ENCODE data around the gene CCDC34. TPM values are rescaled to one million over a fixed set of nuclear protein-coding genes. Genes with fewer than 3 reads are reported as not detected.

CCDC34 gene
- total RNA-seq, 1 experiment from 2014 or later: 18.7 TPM

DNA sequence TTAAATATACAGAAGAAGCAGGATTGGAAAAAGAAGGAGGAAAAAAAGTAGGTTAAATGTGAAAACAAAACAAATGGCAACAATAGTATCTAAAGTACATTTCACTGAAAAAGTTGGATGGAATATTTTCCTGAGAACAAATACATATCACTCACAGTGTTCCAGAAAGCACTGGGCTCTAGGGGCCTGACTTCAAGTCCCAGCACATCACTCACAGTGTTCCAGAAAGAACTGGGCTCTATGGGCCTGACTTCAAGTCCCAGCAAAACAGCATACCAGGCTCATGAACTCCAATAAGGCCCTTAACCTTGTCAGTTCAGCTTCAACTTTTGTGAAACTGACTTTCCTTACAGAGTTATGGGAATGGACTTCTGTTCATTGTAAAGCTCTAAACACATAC, 46.0 kb upstream of the CCDC34 start:
- no peaks in the 10 kb centered on the region for H3K9me3 ChIP-seq (ENCODE audit: control insufficient read depth in 1 of 2, insufficient read depth in 1 of 2, low read depth in 1 of 2, low read length in 2 of 2)
- no peak for ATAC-seq
- H3K79me2 ChIP-seq (ENCODE audit: insufficient read depth, low read length): no peaks in the 10 kb centered on the region
- H3K27me3 ChIP-seq (ENCODE audit: insufficient read depth, low read length): no peaks in the 10 kb centered on the region
- no peak for DNase-seq (ENCODE audit: low read depth, low spot score)
- ChIA-PET RAD21 (ENCODE audit: low non-redundant PET in 1 of 2, low total read pairs in 2 of 2, uncharacterized antibody in 2 of 2, unreplicated experiment in 2 of 2) (no interaction called here), CTCF (no interaction called here), POLR2A (no interaction called here)
- no TSS peak for BruUV-seq (replicated peaks)
- no peaks in the 10 kb centered on the region for H3K9me2 ChIP-seq (ENCODE audit: insufficient read depth)
- no peak overlapping the region for H2AFZ ChIP-seq (ENCODE audit: low read depth, low read length, poor library complexity, severe bottlenecking)
- TF ChIP-seq SP1 (IDR thresholded peaks at IDR 0.05; ENCODE audit: low read depth) (no peak), ZNF274 (IDR thresholded peaks at IDR 0.05; ENCODE audit: low read depth, low read length) (no peak), ZFX (IDR thresholded peaks at IDR 0.05) (no peak), POLR2A (IDR thresholded peaks at IDR 0.05; ENCODE audit: borderline replicate concordance, extremely low read depth, insufficient read depth, insufficient read length) (no peak)
- TF ChIP-seq, protein P1, sequence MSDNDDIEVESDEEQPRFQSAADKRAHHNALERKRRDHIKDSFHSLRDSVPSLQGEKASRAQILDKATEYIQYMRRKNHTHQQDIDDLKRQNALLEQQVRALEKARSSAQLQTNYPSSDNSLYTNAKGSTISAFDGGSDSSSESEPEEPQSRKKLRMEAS (IDR thresholded peaks at IDR 0.05): no peak
- no peak overlapping the region for H3K9ac ChIP-seq (ENCODE audit: low read length)
- no peaks in the 10 kb centered on the region for H3K4me1 ChIP-seq (ENCODE audit: control insufficient read depth in 1 of 2, insufficient read depth in 2 of 2, low read length in 2 of 2)
- no peaks in the 10 kb centered on the region for H3K36me3 ChIP-seq (ENCODE audit: control insufficient read depth in 1 of 2, insufficient read depth in 2 of 2, low read length in 2 of 2)
- no peaks in the 10 kb centered on the region for H4K20me1 ChIP-seq (ENCODE audit: insufficient read depth)
- no peak overlapping the region for H3K4me2 ChIP-seq (ENCODE audit: low read length)
- no peak overlapping the region for H3K27ac ChIP-seq (ENCODE audit: low read depth, low read length)
- H3K4me3 ChIP-seq (replicated peaks in 1 of 2; ENCODE audit: low read depth in 1 of 2, low read length in 2 of 2): no peak overlapping the region
- intact Hi-C loops (cut with micrococcal nuclease): no loop called here

DNA sequence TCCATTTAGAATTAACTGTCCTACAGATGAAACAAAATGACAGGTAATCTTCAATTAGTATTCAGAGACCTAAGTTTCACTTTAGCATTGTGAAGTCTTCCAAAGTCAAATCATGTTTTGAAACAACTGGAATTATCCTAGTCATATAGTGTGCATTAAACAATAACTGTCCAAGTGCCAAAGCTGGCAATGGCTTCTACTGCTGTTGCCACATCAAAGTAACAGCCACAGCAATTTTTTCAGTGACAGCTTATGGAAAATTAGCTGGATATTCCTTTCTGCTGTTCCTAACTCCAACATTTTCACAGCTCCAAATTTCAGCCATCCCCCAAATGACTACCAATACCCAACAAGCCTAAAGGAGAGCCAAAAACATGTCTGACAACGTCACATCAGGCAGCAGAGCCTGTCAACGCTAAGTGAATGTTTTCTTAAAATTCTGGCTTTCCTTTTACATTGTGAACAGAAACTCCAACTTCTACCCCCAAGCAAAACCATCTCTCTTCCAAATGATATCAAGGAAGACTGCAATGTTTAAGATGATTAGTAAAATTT, 45.3 kb upstream of the CCDC34 start:
- Histone ChIP-seq H3K36me3 (ENCODE audit: control insufficient read depth in 1 of 2, insufficient read depth in 2 of 2, low read length in 2 of 2) (no peaks in the 10 kb centered on the region), H3K4me3 (replicated peaks in 1 of 2; ENCODE audit: low read depth in 1 of 2, low read length in 2 of 2) (no peak overlapping the region), H2AFZ (ENCODE audit: low read depth, low read length, poor library complexity, severe bottlenecking) (no peak overlapping the region), H3K27me3 (ENCODE audit: insufficient read depth, low read length) (no peaks in the 10 kb centered on the region), H3K4me2 (ENCODE audit: low read length) (no peak overlapping the region), H3K9ac (ENCODE audit: low read length) (no peak overlapping the region), H4K20me1 (ENCODE audit: insufficient read depth) (no peaks in the 10 kb centered on the region), H3K27ac (ENCODE audit: low read depth, low read length) (no peak overlapping the region), H3K9me3 (ENCODE audit: control insufficient read depth in 1 of 2, insufficient read depth in 1 of 2, low read depth in 1 of 2, low read length in 2 of 2) (no peaks in the 10 kb centered on the region), H3K79me2 (ENCODE audit: insufficient read depth, low read length) (no peaks in the 10 kb centered on the region), H3K9me2 (ENCODE audit: insufficient read depth) (no peaks in the 10 kb centered on the region), H3K4me1 (ENCODE audit: control insufficient read depth in 1 of 2, insufficient read depth in 2 of 2, low read length in 2 of 2) (no peaks in the 10 kb centered on the region)
- ATAC-seq (no peak), DNase-seq (ENCODE audit: low read depth, low spot score) (no peak)
- CTCF ChIA-PET: no interaction called here
- POLR2A ChIA-PET: no interaction called here
- RAD21 ChIA-PET (ENCODE audit: low non-redundant PET in 1 of 2, low total read pairs in 2 of 2, uncharacterized antibody in 2 of 2, unreplicated experiment in 2 of 2): no interaction called here
- no TSS peak for BruUV-seq (replicated peaks)
- intact Hi-C loops (cut with micrococcal nuclease): no loop called here
- TF ChIP-seq, protein P2, sequence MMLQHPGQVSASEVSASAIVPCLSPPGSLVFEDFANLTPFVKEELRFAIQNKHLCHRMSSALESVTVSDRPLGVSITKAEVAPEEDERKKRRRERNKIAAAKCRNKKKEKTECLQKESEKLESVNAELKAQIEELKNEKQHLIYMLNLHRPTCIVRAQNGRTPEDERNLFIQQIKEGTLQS (IDR thresholded peaks at IDR 0.05): no peak
- TF ChIP-seq RAD21 (IDR thresholded peaks at IDR 0.05; ENCODE audit: low read depth) (no peak), JUND (IDR thresholded peaks at IDR 0.05) (no peak), ZFX (IDR thresholded peaks at IDR 0.05) (no peak), FOSL1 (IDR thresholded peaks at IDR 0.05; ENCODE audit: low read depth) (no peak), TCF7L2 (IDR thresholded peaks at IDR 0.05; ENCODE audit: borderline replicate concordance, extremely low read depth, insufficient read depth, insufficient read length) (no peak), POLR2A (IDR thresholded peaks at IDR 0.05; ENCODE audit: borderline replicate concordance, extremely low read depth, insufficient read depth, insufficient read length) (no peak), POLR2AphosphoS5 (IDR thresholded peaks at IDR 0.05; ENCODE audit: low read depth, low read length) (no peak), ELF1 (IDR thresholded peaks at IDR 0.05; ENCODE audit: borderline replicate concordance, low read depth) (no peak), YY1 (IDR thresholded peaks at IDR 0.05; ENCODE audit: extremely low read depth, insufficient replicate concordance, low read depth, low read length) (no peak)
- TF ChIP-seq, protein P3, sequence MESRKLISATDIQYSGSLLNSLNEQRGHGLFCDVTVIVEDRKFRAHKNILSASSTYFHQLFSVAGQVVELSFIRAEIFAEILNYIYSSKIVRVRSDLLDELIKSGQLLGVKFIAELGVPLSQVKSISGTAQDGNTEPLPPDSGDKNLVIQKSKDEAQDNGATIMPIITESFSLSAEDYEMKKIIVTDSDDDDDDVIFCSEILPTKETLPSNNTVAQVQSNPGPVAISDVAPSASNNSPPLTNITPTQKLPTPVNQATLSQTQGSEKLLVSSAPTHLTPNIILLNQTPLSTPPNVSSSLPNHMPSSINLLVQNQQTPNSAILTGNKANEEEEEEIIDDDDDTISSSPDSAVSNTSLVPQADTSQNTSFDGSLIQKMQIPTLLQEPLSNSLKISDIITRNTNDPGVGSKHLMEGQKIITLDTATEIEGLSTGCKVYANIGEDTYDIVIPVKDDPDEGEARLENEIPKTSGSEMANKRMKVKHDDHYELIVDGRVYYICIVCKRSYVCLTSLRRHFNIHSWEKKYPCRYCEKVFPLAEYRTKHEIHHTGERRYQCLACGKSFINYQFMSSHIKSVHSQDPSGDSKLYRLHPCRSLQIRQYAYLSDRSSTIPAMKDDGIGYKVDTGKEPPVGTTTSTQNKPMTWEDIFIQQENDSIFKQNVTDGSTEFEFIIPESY (IDR thresholded peaks at IDR 0.05; ENCODE audit: extremely low read depth, insufficient replicate concordance, low read length): no peak
- TF ChIP-seq, protein P4, sequence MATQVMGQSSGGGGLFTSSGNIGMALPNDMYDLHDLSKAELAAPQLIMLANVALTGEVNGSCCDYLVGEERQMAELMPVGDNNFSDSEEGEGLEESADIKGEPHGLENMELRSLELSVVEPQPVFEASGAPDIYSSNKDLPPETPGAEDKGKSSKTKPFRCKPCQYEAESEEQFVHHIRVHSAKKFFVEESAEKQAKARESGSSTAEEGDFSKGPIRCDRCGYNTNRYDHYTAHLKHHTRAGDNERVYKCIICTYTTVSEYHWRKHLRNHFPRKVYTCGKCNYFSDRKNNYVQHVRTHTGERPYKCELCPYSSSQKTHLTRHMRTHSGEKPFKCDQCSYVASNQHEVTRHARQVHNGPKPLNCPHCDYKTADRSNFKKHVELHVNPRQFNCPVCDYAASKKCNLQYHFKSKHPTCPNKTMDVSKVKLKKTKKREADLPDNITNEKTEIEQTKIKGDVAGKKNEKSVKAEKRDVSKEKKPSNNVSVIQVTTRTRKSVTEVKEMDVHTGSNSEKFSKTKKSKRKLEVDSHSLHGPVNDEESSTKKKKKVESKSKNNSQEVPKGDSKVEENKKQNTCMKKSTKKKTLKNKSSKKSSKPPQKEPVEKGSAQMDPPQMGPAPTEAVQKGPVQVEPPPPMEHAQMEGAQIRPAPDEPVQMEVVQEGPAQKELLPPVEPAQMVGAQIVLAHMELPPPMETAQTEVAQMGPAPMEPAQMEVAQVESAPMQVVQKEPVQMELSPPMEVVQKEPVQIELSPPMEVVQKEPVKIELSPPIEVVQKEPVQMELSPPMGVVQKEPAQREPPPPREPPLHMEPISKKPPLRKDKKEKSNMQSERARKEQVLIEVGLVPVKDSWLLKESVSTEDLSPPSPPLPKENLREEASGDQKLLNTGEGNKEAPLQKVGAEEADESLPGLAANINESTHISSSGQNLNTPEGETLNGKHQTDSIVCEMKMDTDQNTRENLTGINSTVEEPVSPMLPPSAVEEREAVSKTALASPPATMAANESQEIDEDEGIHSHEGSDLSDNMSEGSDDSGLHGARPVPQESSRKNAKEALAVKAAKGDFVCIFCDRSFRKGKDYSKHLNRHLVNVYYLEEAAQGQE (IDR thresholded peaks at IDR 0.05; ENCODE audit: low read depth): no peak

All from HCT116 (cell line).